Omental fat pad (tissue), 4 donors: Measurements from ENCODE around the gene SAMD15. TPM values are rescaled to one million over a fixed set of nuclear protein-coding genes. Genes with fewer than 3 reads are reported as not detected.

ENCODE experiments used
- ATAC-seq: fragments of 150-250 bp; one replicate; pipeline ENCODE4 v1.9.1; 2016; ENCODE audit warnings: mild to moderate bottlenecking, moderate library complexity; ENCODE audit not compliant: low FRiP score
- DNase-seq: peaks from one replicate; pipeline ENCODE4 v3.0.0-alpha.2; 2019; ENCODE audit warnings: low spot score
- CTCF ChIP-seq, 3 donors: fragments of 450-650 bp; IDR thresholded peaks; one replicate each; pipeline ENCODE4 v1.5.1; 2016 to 2017; ENCODE audit warnings: antibody characterized with exemption in 3 of 3, mild to moderate bottlenecking in 3 of 3, moderate library complexity in 2 of 3
- total RNA-seq, 4 donors: library from RNA; depleted of rRNA; stranded (reverse); fragments of >200 nt; gene quantifications; one replicate each; pipeline ENCODE4 v1.1.0, GENCODE V29; 2016

The SAMD15 gene
- total RNA-seq, 4 donors from 2014 or later, result 0.25 to 2.2 (median 0.84) TPM; not detected in 1

- ATAC-seq (no peak), DNase-seq (no peak)
- TF ChIP-seq CTCF (IDR thresholded peaks at IDR 0.05), result no peak
These were observed 36.8 kb upstream of the SAMD15 start for GRCh38 chr14:77340389-77340788.

- ATAC-seq (no peak), DNase-seq (no peak)
- no peak for TF ChIP-seq CTCF (IDR thresholded peaks at IDR 0.05)
These were observed 34.3 kb upstream of the SAMD15 start for GRCh38 chr14:77342726-77343397.

GRCh38 chr14:77343662-77344061 lies 33.5 kb upstream of the SAMD15 start:
- no peak for DNase-seq
- TF ChIP-seq CTCF (IDR thresholded peaks at IDR 0.05), result no peak
- ATAC-seq, result no peak

GRCh38 chr14:77344377-77344996 lies 32.7 kb upstream of the SAMD15 start:
- ATAC-seq (no peak), DNase-seq (no peak)
- TF ChIP-seq CTCF (IDR thresholded peaks at IDR 0.05), result no peak

GRCh38 chr14:77346495-77346894 lies 30.7 kb upstream of the SAMD15 start:
- DNase-seq (no peak), ATAC-seq (no peak)
- no peak for TF ChIP-seq CTCF (IDR thresholded peaks at IDR 0.05)

- ATAC-seq (no peak), DNase-seq (no peak)
- TF ChIP-seq CTCF (IDR thresholded peaks at IDR 0.05), result no peak
These were observed 29.4 kb upstream of the SAMD15 start for GRCh38 chr14:77347751-77348150.
